Activated B cell treated with CpG ODN at 0.5 μM for 24 hours (primary cell): ENCODE data around the gene AGBL1. TPM values are rescaled to one million over a fixed set of nuclear protein-coding genes. Genes with fewer than 3 reads are reported as not detected.

ENCODE experiments used
- ATAC-seq: fragments of 200-7000 bp; cut with Tn5 transposase; one replicate; pipeline ENCODE4 v1.10.0; 2021; ENCODE audit warnings: low read depth, mild to moderate bottlenecking, moderate library complexity
- CTCF ChIA-PET: fragments of 350-600 bp; sonication (Branson Sonifier 250); formaldehyde crosslinking; loops from one replicate; lab custom pipeline; 2021; ENCODE audit warnings: antibody characterized with exemption; lab: Charles Lee
- POLR2A ChIA-PET: fragments of 350-600 bp; sonication (Branson Sonifier 250); formaldehyde crosslinking; loops from one replicate; lab custom pipeline; 2021; ENCODE audit warnings: antibody characterized with exemption; lab: Charles Lee
- DNase-seq: peaks from one replicate; pipeline ENCODE4 v3.0.0; 2022
- H3K27ac Mint-ChIP-seq: one replicate; pipeline ENCODE4 v1.8.0; 2020; ENCODE audit warnings: mixed read lengths
- H3K27me3 Mint-ChIP-seq: one replicate; pipeline ENCODE4 v1.8.0; 2021; ENCODE audit warnings: mixed read lengths
- H3K36me3 Mint-ChIP-seq: one replicate; pipeline ENCODE4 v1.8.0; 2021; ENCODE audit warnings: low read depth, mixed read lengths
- H3K4me1 Mint-ChIP-seq: one replicate; pipeline ENCODE4 v1.8.0; 2021; ENCODE audit warnings: mixed read lengths
- H3K4me3 Mint-ChIP-seq: one replicate; pipeline ENCODE4 v1.8.0; 2020; ENCODE audit warnings: mild to moderate bottlenecking, mixed read lengths
- H3K9me3 Mint-ChIP-seq: one replicate; pipeline ENCODE4 v1.8.0; 2020; ENCODE audit warnings: mixed read lengths
- CTCF ChIP-seq: fragments of 200-600 bp; IDR thresholded peaks from one replicate; pipeline ENCODE4 v1.8.0; 2022; ENCODE audit warnings: antibody characterized with exemption, mild to moderate bottlenecking
- intact Hi-C: fragments of 100-400 bp; cut with micrococcal nuclease; formaldehyde crosslinking; loops from one replicate; pipeline ENCODE4 v1.15.1; 2024
- total RNA-seq: library from RNA; stranded (reverse); gene quantifications from 2 replicates; pipeline ENCODE4 v1.2.3, GENCODE V29; 2022

AGBL1 gene
- total RNA-seq, 1 donor from 2014 or later: not detected

GRCh38 chr15:86650094-86650493 is 570.4 kb downstream of the AGBL1 start:
- CTCF ChIA-PET: no interaction called here
- POLR2A ChIA-PET: no interaction called here

GRCh38 chr15:86653344-86654197 is 573.9 kb downstream of the AGBL1 start:
- TF ChIP-seq CTCF: no peak
- Mint-ChIP-seq H3K9me3 (peaks cover 3% of the 10 kb centered on the region), H3K4me1 (peaks cover 9% of the 10 kb centered on the region), H3K4me3 (no peak overlapping the region), H3K27me3 (no peaks in the 10 kb centered on the region), H3K27ac (no peak overlapping the region), H3K36me3 (no peaks in the 10 kb centered on the region)
- ChIA-PET POLR2A (no interaction called here), CTCF (no interaction called here)
- DNase-seq: no peak
- ATAC-seq: no peak
- intact Hi-C loops: no loop called here

More at GRCh38 chr15:86650094-86650493, 570.4 kb downstream of the AGBL1 start:
- DNase-seq (no peak), ATAC-seq (no peak)
- Mint-ChIP-seq H3K27ac (no peak overlapping the region), H3K4me3 (no peak overlapping the region), H3K4me1 (peaks cover 9% of the 10 kb centered on the region), H3K36me3 (no peaks in the 10 kb centered on the region), H3K27me3 (no peaks in the 10 kb centered on the region), H3K9me3 (peaks cover 3% of the 10 kb centered on the region)
- intact Hi-C loops: no loop called here
- no peak for TF ChIP-seq CTCF

- no peak overlapping the region for H3K4me3 Mint-ChIP-seq
- POLR2A ChIA-PET: no interaction called here
Measured at GRCh38 chr15:86654501-86654900, 574.8 kb downstream of the AGBL1 start.

GRCh38 chr15:86657305-86657704 is 577.6 kb downstream of the AGBL1 start:
- DNase-seq (no peak), ATAC-seq (no peak)
- CTCF ChIA-PET: no interaction called here
- no peaks in the 10 kb centered on the region for H3K9me3 Mint-ChIP-seq
- no peak overlapping the region for H3K27ac Mint-ChIP-seq
- intact Hi-C loops: no loop called here
- no peak for TF ChIP-seq CTCF
- H3K36me3 Mint-ChIP-seq: no peaks in the 10 kb centered on the region
- POLR2A ChIA-PET: no interaction called here
- H3K4me3 Mint-ChIP-seq: no peak overlapping the region
- no peaks in the 10 kb centered on the region for H3K27me3 Mint-ChIP-seq
- H3K4me1 Mint-ChIP-seq: peaks cover 7% of the 10 kb centered on the region

More at GRCh38 chr15:86654501-86654900, 574.8 kb downstream of the AGBL1 start:
- H3K9me3 Mint-ChIP-seq: peaks cover 3% of the 10 kb centered on the region
- intact Hi-C loops: no loop called here
- H3K27ac Mint-ChIP-seq: no peak overlapping the region
- H3K36me3 Mint-ChIP-seq: no peaks in the 10 kb centered on the region
- H3K4me1 Mint-ChIP-seq: peaks cover 9% of the 10 kb centered on the region
- CTCF ChIA-PET: no interaction called here
- ATAC-seq (no peak), DNase-seq (no peak)
- TF ChIP-seq CTCF: no peak
- H3K27me3 Mint-ChIP-seq: no peaks in the 10 kb centered on the region

GRCh38 chr15:86659724-86660411 is 580.2 kb downstream of the AGBL1 start:
- CTCF ChIA-PET: no interaction called here
- Mint-ChIP-seq H3K4me1 (no peaks in the 10 kb centered on the region), H3K4me3 (no peak overlapping the region), H3K27ac (no peak overlapping the region), H3K27me3 (no peaks in the 10 kb centered on the region), H3K9me3 (no peaks in the 10 kb centered on the region), H3K36me3 (no peaks in the 10 kb centered on the region)
- DNase-seq (no peak), ATAC-seq (no peak)
- POLR2A ChIA-PET: no interaction called here
- intact Hi-C loops: no loop called here
- no peak for TF ChIP-seq CTCF
